ENCODE results near the gene DCST1. TPM values are rescaled to one million over a fixed set of nuclear protein-coding genes. Genes with fewer than 3 reads are reported as not detected.
A peak's percentile ranks its signal among the peaks of the same experiment; 100 is the strongest.

Gene DCST1
- total RNA-seq, 1 experiment from 2014 or later = 0.17 TPM

DNA sequence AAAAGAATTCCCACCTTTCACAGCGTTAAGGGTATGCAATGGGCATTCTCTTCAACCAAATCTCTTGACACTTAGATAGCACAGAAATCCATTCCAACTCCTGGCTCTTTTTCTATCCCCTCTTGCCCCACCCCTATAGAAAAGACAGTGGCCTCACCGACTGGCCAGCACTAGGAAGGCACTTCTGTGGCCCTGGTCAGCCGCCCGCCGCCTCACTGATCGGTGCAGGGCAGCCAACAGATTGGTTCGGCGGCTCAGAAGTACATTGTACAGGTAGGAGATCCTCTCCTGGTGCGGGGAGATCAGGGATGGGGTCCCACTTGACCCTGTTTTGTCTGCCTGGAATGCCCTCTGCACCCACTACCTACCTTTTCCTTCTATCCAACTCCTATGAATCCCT lies 9.3 kb upstream of the DCST1 start:
- Mint-ChIP-seq H3K4me1 (ENCODE audit: low read depth, unreplicated experiment) (peaks cover 50% of the 10 kb centered on the region), H3K27me3 (ENCODE audit: unreplicated experiment) (peaks cover 10% of the 10 kb centered on the region), H3K36me3 (ENCODE audit: insufficient read depth, unreplicated experiment) (peaks cover 16% of the 10 kb centered on the region), H3K4me3 (ENCODE audit: low read depth, unreplicated experiment) (no peak overlapping the region), H3K9me3 (ENCODE audit: low read depth, unreplicated experiment) (no peaks in the 10 kb centered on the region), H3K27ac (ENCODE audit: unreplicated experiment) (no peak overlapping the region)
- intact Hi-C loops (cut with micrococcal nuclease; ENCODE audit: unreplicated experiment) = no loop called here
- TF ChIP-seq, protein P1, sequence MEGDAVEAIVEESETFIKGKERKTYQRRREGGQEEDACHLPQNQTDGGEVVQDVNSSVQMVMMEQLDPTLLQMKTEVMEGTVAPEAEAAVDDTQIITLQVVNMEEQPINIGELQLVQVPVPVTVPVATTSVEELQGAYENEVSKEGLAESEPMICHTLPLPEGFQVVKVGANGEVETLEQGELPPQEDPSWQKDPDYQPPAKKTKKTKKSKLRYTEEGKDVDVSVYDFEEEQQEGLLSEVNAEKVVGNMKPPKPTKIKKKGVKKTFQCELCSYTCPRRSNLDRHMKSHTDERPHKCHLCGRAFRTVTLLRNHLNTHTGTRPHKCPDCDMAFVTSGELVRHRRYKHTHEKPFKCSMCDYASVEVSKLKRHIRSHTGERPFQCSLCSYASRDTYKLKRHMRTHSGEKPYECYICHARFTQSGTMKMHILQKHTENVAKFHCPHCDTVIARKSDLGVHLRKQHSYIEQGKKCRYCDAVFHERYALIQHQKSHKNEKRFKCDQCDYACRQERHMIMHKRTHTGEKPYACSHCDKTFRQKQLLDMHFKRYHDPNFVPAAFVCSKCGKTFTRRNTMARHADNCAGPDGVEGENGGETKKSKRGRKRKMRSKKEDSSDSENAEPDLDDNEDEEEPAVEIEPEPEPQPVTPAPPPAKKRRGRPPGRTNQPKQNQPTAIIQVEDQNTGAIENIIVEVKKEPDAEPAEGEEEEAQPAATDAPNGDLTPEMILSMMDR (IDR thresholded peaks at IDR 0.05; ENCODE audit: unreplicated experiment) = no peak
- BruUV-seq (replicated peaks) = no TSS peak
- CTCF ChIA-PET = interaction anchor here (1.0 kb wide), 1 partner anchor 27 kb away, joined by 5 read pairs; the partner anchor contains the start of gene ADAM15
- no peak for DNase-seq

DNA sequence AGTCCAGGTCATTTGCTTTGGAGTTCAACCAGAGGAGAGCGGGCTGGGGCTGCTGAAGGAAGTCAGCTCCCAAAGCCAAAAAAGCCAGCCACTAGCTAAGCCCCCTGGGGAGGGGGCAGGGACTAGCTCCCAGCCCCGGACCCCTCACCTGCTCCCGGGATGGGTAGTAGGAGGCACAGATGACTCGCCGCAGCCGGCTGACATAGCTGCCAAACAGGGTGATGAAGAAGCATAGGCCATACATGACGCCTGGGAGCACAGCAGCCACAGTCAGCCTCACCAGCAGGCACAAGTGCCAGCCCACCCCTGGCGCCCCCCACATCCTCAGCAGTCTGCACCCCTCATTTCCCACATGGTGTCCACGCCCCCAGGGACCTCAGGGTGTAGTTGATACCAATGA lies 7.5 kb upstream of the DCST1 start:
- BruUV-seq (replicated peaks) = no TSS peak
- Mint-ChIP-seq H3K27me3 (ENCODE audit: unreplicated experiment) (peaks cover 15% of the 10 kb centered on the region), H3K4me1 (ENCODE audit: low read depth, unreplicated experiment) (peaks cover 44% of the 10 kb centered on the region), H3K9me3 (ENCODE audit: low read depth, unreplicated experiment) (no peaks in the 10 kb centered on the region), H3K36me3 (ENCODE audit: insufficient read depth, unreplicated experiment) (peaks cover under 1% of the 10 kb centered on the region), H3K4me3 (ENCODE audit: low read depth, unreplicated experiment) (no peak overlapping the region), H3K27ac (ENCODE audit: unreplicated experiment) (no peak overlapping the region)
- CTCF ChIA-PET = no interaction called here
- intact Hi-C loops (cut with micrococcal nuclease; ENCODE audit: unreplicated experiment) = no loop called here
- no peak for DNase-seq
- TF ChIP-seq, protein P1 (IDR thresholded peaks at IDR 0.05; ENCODE audit: unreplicated experiment) = no peak

DNA sequence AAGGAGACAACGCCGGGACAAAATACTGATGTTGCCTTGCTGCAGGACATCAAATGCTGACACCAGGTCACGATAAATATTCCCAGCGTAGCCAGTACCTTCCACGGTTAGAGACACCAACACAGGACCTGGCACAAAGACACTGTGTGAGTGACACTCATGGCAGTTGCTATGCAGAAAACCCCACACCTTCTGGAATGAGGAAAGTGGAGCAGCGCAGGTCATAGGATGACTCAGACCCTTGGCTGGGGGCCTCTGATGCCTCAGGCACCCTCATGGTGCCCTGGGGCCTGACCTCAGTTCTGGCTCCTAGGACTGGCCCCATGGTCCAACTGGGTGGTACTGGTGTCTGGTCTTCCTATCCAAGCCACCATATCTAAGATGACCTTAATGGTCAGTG lies 7.0 kb upstream of the DCST1 start:
- CTCF ChIA-PET = no interaction called here
- Mint-ChIP-seq H3K36me3 (ENCODE audit: insufficient read depth, unreplicated experiment) (no peaks in the 10 kb centered on the region), H3K27me3 (ENCODE audit: unreplicated experiment) (peaks cover 15% of the 10 kb centered on the region), H3K27ac (ENCODE audit: unreplicated experiment) (no peak overlapping the region), H3K4me3 (ENCODE audit: low read depth, unreplicated experiment) (no peak overlapping the region), H3K4me1 (ENCODE audit: low read depth, unreplicated experiment) (peaks cover 44% of the 10 kb centered on the region), H3K9me3 (ENCODE audit: low read depth, unreplicated experiment) (no peaks in the 10 kb centered on the region)
- TF ChIP-seq, protein P1 (IDR thresholded peaks at IDR 0.05; ENCODE audit: unreplicated experiment) = no peak
- intact Hi-C loops (cut with micrococcal nuclease; ENCODE audit: unreplicated experiment) = no loop called here
- DNase-seq = peak; percentile 62
- BruUV-seq (replicated peaks) = no TSS peak

DNA sequence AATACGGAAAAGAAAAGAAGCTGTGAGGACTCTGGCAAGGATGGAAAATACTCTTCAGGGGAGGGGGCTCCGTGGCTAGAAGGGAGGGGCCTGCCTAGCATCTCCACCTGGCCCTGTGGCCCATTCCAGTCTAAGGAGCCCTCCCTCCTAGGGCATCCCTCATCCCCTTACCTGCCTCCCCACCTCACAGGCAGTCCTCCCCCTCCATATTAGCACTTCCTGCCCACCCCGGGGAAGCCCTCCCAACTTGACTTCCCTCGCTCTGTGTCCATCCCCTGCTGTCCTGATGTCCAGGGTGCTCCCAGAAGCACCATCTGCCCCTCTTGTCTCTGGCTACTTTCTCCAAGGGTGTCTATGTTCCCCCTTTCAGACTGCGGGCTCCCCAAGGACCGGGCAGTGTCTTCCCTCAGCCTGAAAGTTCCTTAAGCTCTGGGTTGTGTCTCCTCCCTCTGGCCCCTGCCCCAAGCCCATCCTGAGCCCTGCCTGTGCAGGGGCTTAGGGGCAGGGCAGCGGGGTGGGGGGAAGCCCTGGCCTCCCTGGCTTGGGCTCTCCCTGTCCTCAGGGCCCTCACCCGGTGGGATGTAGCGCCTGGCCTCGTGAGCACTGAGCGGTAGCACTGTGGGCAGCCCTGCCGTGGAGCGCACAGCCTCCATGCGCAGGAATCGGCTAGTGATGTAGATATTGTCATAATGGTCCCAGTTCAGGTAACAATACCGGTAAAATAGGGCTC lies 3.9 kb upstream of the DCST1 start:
- Mint-ChIP-seq H3K9me3 (ENCODE audit: low read depth, unreplicated experiment) (no peaks in the 10 kb centered on the region), H3K4me3 (ENCODE audit: low read depth, unreplicated experiment) (no peak overlapping the region), H3K36me3 (ENCODE audit: insufficient read depth, unreplicated experiment) (no peaks in the 10 kb centered on the region), H3K4me1 (ENCODE audit: low read depth, unreplicated experiment) (peaks cover 18% of the 10 kb centered on the region), H3K27me3 (ENCODE audit: unreplicated experiment) (peaks cover 26% of the 10 kb centered on the region), H3K27ac (ENCODE audit: unreplicated experiment) (no peak overlapping the region)
- no peak for DNase-seq
- intact Hi-C loops (cut with micrococcal nuclease; ENCODE audit: unreplicated experiment) = no loop called here
- BruUV-seq (replicated peaks) = no TSS peak
- TF ChIP-seq, protein P1 (IDR thresholded peaks at IDR 0.05; ENCODE audit: unreplicated experiment) = no peak
- CTCF ChIA-PET = interaction anchor here (0.5 to 0.6 kb wide), 2 partner anchors 17 to 932 kb away, joined by 4 to 5 read pairs; no protein-coding TSS in a partner anchor
